ENCODE measurements around the gene GDPD4.

GDPD4 gene

DNA sequence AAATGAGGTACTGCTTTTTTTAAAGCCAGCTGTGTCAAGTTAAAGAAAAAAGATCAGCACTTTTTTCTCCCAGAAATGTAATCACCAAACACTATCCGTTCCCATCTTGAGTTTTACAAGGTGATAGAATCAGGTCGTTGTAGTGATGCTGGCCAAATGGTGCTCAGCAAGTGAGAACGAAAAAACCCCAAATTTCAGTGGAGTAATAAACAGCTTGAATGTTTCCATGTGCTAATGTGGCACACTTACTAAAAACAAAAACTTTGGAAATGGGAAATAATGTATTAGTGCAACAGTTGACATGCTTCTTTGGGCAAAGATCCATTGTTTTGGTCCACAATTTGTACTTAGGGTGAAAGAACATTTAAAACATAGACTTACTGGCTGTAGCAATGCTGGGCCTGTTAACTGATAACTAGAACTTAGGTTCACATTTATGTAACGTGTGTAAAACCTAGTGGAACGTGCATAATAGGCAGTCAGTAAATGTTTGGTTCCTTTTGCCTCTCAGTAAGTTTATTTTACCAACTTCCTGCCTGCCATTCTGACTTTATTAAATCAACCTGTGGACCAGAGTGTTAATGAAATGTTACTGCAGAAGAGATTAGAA, 15.4 kb upstream of the GDPD4 start:
- no peak overlapping the region for H3K9ac ChIP-seq
- H3K4me1 ChIP-seq (ENCODE audit: low read depth, poor library complexity, severe bottlenecking): no peaks in the 10 kb centered on the region
- TF ChIP-seq, protein P1, sequence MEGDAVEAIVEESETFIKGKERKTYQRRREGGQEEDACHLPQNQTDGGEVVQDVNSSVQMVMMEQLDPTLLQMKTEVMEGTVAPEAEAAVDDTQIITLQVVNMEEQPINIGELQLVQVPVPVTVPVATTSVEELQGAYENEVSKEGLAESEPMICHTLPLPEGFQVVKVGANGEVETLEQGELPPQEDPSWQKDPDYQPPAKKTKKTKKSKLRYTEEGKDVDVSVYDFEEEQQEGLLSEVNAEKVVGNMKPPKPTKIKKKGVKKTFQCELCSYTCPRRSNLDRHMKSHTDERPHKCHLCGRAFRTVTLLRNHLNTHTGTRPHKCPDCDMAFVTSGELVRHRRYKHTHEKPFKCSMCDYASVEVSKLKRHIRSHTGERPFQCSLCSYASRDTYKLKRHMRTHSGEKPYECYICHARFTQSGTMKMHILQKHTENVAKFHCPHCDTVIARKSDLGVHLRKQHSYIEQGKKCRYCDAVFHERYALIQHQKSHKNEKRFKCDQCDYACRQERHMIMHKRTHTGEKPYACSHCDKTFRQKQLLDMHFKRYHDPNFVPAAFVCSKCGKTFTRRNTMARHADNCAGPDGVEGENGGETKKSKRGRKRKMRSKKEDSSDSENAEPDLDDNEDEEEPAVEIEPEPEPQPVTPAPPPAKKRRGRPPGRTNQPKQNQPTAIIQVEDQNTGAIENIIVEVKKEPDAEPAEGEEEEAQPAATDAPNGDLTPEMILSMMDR (conservative IDR thresholded peaks at IDR 0.05; ENCODE audit: low read depth, low read length): no peak
- H3K4me2 ChIP-seq: no peak overlapping the region
- no peaks in the 10 kb centered on the region for H3K27me3 ChIP-seq (ENCODE audit: insufficient read depth, low read depth)
- no peak overlapping the region for H3K27ac ChIP-seq
- no peaks in the 10 kb centered on the region for H3K79me2 ChIP-seq (ENCODE audit: insufficient read depth, low read depth)
- no peaks in the 10 kb centered on the region for H3K36me3 ChIP-seq (ENCODE audit: insufficient read depth)
- no peaks in the 10 kb centered on the region for H4K20me1 ChIP-seq (ENCODE audit: insufficient read depth)
- H3K4me3 ChIP-seq (IDR thresholded peaks at IDR 0.05; ENCODE audit: insufficient read depth, low read depth, low read length): no peak overlapping the region
- no peak overlapping the region for H2AFZ ChIP-seq (ENCODE audit: low read depth)

DNA sequence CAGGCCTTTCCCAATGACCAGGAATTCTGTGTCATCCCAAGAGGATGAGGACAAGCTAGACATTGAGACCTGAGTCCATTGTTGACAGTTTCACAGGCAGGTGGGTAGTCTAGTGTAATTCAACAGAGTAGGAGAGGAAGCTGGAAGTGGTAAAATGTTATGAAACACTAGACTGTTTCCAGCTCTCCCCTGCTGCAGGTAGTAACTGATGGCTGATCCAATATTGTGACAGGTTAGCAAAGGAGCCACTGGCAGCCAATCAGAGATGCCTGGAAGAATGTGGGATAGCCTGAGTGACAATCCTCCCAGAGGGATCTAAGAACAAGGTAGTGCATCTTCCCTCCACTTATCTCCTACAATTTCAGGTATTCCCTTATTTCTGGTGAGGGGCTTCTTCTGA, 10.6 kb upstream of the GDPD4 start:
- Histone ChIP-seq H3K4me2 (no peak overlapping the region), H3K79me2 (ENCODE audit: insufficient read depth, low read depth) (no peaks in the 10 kb centered on the region), H3K4me1 (ENCODE audit: low read depth, poor library complexity, severe bottlenecking) (no peaks in the 10 kb centered on the region), H3K27me3 (ENCODE audit: insufficient read depth, low read depth) (no peaks in the 10 kb centered on the region), H2AFZ (ENCODE audit: low read depth) (no peak overlapping the region), H3K4me3 (IDR thresholded peaks at IDR 0.05; ENCODE audit: insufficient read depth, low read depth, low read length) (no peak overlapping the region), H3K36me3 (ENCODE audit: insufficient read depth) (no peaks in the 10 kb centered on the region), H4K20me1 (ENCODE audit: insufficient read depth) (no peaks in the 10 kb centered on the region), H3K27ac (no peak overlapping the region), H3K9ac (no peak overlapping the region)
- TF ChIP-seq, protein P1 (conservative IDR thresholded peaks at IDR 0.05; ENCODE audit: low read depth, low read length): no peak

DNA sequence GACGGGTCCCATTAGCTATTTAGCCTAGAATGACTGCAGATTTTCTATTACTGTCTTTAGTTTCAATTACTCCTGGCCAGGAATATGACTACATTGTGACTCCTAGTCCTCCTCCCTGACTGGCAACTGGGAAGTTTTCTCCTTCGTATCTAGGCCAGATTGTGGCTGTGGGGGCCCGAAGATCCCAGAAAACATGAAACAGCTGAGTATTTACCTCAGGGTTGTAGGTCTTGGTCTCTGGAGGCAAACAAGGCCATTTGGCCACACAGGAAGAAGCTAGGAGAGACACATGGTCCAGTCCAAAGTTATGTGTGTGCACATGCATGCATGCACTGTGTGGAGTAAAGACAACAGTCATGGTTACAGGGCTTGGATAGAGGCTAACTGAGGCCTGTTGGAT, 10.2 kb upstream of the GDPD4 start:
- H3K79me2 ChIP-seq (ENCODE audit: insufficient read depth, low read depth): no peaks in the 10 kb centered on the region
- H3K4me3 ChIP-seq (IDR thresholded peaks at IDR 0.05; ENCODE audit: insufficient read depth, low read depth, low read length): no peak overlapping the region
- no peaks in the 10 kb centered on the region for H4K20me1 ChIP-seq (ENCODE audit: insufficient read depth)
- no peaks in the 10 kb centered on the region for H3K27me3 ChIP-seq (ENCODE audit: insufficient read depth, low read depth)
- no peaks in the 10 kb centered on the region for H3K4me1 ChIP-seq (ENCODE audit: low read depth, poor library complexity, severe bottlenecking)
- no peak overlapping the region for H2AFZ ChIP-seq (ENCODE audit: low read depth)
- no peak overlapping the region for H3K27ac ChIP-seq
- no peak overlapping the region for H3K4me2 ChIP-seq
- TF ChIP-seq, protein P1 (conservative IDR thresholded peaks at IDR 0.05; ENCODE audit: low read depth, low read length): no peak
- H3K9ac ChIP-seq: no peak overlapping the region
- H3K36me3 ChIP-seq (ENCODE audit: insufficient read depth): no peaks in the 10 kb centered on the region

DNA sequence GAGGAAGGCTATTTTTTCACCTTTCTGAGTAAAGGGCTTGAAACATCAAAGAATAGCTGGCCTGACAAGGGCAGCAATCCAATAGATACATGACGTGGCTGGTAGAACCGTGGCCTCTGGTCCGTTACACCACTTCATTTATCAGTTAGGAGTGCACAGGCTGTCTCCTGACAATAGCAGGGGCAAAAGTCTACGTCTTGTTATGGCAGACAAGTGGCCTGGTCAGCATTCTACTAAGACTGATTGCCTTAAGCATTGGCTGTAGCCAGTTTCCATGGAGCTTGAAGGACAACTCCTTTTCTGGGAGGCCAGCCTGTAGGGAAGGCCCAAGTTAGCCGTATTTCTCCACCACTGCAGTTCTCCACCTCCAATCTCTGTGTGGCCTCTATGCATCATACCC, 9.2 kb upstream of the GDPD4 start:
- no peak overlapping the region for H3K4me2 ChIP-seq
- no peak overlapping the region for H2AFZ ChIP-seq (ENCODE audit: low read depth)
- no peaks in the 10 kb centered on the region for H3K36me3 ChIP-seq (ENCODE audit: insufficient read depth)
- no peak overlapping the region for H3K27ac ChIP-seq
- H3K79me2 ChIP-seq (ENCODE audit: insufficient read depth, low read depth): no peaks in the 10 kb centered on the region
- TF ChIP-seq, protein P1 (conservative IDR thresholded peaks at IDR 0.05; ENCODE audit: low read depth, low read length): no peak
- no peaks in the 10 kb centered on the region for H3K27me3 ChIP-seq (ENCODE audit: insufficient read depth, low read depth)
- H4K20me1 ChIP-seq (ENCODE audit: insufficient read depth): no peaks in the 10 kb centered on the region
- H3K4me3 ChIP-seq (IDR thresholded peaks at IDR 0.05; ENCODE audit: insufficient read depth, low read depth, low read length): no peak overlapping the region
- no peaks in the 10 kb centered on the region for H3K4me1 ChIP-seq (ENCODE audit: low read depth, poor library complexity, severe bottlenecking)
- H3K9ac ChIP-seq: no peak overlapping the region

Data from KMS-11 (cell line).